HG03354 (cell line): ENCODE results near the gene NAT10.
"Not testable (repeated sequence)": the region's sequence is repeated elsewhere in the genome, so short reads cannot be mapped to it uniquely, and the experiment has no call there.

ENCODE experiments used
- ATAC-seq: cut with Tn5 transposase; IDR thresholded peaks from one replicate; pipeline ENCODE4 v1.9.1; 2021; ENCODE audit warnings: mild to moderate bottlenecking; ENCODE audit not compliant: unreplicated experiment, poor library complexity, severe bottlenecking

The NAT10 gene

DNA sequence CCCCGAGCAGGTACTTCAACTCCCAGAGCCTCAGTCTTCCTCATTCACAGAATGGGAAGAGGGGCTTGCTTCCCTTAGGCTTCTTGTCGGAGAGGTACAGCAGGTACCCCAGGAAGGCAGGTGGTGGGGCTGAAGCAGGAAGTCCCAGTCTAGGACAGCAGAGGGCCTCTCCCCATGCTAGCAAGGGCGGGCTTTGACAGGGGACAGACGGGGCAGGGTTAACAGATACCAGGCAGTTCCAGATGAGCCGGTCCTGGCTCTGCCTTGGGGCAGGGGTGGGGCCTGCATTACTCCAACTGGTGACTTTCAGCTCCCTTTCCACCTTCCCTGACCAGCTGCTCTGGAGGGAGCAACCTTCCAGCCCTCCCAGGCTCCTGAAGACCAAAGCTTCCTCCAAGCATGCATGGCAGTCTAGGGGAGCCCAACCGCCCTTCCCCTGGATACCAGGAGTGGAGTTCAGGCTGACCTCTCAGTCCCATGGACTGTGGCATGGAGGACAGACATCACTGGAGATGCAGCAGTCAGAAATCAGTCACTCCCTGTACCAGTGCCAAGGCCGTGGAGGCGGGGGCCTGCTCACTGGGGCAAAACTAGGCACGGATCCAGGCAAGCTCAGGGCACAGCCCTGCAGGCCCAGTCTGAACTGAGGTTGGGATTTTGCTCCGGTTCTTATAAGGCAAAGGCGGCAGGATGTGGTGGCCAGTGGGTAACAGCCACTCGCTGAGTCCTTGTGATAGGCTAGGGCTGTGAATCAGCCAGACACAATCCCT is 60.5 kb downstream of the NAT10 start:
- ATAC-seq, result no peak

DNA sequence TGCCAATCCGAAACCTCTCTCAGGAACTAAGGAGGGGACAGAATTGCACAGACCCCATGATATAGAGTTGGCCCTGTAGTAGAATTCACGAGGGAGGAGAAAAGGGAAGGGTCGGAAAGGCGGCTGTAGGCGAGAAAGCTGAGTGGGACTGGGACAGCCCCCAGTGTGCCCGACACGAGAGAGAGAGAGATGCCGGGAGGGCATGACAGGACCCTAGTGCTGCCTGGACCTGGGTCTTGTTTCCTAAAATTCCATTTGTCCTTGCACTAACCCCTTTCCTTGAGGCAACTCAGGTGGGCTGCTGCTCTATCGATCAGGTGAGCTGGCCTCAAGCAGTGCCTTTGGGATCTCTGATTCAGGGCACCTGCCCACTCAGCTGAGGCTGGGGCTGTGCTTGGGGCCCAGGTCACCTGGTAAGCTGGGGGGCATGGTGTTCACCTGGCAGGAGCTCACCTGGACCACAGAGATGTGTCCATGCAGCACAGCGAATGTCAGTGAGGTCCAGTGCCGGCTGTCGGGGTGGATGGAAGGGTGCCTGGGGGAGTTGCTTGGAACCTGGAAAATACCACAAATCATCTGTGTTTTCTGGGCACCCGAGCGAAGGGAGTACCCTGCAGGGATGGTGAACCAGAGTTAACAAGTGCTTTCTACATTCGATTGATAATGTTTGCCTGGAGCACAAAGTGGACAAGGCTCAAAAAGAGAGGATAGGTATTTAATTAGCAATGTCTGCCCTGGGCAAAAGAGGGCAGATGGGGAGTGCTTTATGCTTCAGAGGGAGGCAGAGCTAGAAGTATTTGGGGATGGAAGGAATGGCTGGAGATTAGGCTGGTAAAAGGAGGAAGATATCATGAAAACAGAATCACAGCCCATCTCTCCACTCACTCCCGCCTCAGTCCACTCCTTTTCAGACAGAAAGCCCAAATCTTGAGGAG is 61.6 kb downstream of the NAT10 start:
- ATAC-seq, result no peak

GRCh38 chr11:34167961-34168360 is 62.5 kb downstream of the NAT10 start:
- ATAC-seq, result no peak

DNA sequence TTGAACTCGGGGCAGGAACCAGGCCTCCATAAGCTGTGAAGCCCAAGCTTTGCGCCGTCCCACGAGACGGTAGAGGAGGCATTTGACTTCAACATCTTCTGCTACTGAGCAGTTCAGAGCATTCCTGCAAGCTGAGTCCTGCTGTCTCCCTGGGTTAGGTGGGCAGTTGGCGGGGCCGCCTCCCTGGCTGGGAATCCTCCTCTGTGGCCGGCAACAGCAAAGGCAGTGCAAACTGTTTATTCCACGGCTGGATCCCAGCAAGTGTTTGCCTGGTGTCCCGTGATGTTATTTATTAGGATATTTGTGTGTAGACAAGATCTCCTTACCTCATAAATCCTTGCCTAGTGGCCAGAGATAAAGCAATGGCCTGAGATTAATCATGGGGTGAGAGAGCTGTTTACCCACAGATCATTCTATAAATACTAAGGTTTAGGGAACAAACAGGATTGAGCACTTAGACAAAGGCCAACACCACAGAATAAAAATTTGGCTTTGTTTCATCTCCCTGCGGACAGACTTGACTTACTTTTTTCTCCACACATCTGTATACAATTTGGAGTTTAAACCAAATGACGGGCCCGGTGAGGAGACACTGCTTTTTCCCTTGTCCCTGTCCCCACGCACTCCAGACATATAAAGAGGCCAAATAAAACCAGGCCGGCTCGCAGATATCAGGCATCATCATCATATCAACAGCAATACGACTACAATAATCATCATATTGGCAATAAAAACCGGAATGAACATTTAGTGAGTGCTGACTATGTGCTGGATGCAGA is 63.4 kb downstream of the NAT10 start:
- ATAC-seq, result no peak

GRCh38 chr11:34169686-34170085 is 64.3 kb downstream of the NAT10 start:
- no peak for ATAC-seq

DNA sequence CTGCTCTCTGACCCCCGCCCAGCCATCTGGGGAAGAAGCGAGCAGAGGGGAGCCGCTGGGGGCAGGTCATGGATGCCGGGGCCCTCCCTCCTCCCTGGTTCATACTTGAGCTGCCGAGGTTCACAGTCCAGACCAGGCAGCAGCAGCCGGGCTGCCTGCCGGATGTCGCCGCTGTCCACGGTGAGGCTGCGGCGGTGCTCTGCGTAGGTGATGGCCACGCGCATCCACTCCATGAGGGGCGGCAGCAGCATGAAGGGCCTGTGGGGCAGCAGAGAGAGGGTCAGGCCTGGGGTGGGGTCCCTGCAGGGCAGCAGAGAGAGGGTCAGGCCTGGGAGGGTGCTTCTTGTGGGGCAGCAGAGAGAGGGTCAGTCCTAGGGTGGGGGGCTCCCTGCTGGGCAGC is 67.6 kb downstream of the NAT10 start:
- ATAC-seq, result no peak

DNA sequence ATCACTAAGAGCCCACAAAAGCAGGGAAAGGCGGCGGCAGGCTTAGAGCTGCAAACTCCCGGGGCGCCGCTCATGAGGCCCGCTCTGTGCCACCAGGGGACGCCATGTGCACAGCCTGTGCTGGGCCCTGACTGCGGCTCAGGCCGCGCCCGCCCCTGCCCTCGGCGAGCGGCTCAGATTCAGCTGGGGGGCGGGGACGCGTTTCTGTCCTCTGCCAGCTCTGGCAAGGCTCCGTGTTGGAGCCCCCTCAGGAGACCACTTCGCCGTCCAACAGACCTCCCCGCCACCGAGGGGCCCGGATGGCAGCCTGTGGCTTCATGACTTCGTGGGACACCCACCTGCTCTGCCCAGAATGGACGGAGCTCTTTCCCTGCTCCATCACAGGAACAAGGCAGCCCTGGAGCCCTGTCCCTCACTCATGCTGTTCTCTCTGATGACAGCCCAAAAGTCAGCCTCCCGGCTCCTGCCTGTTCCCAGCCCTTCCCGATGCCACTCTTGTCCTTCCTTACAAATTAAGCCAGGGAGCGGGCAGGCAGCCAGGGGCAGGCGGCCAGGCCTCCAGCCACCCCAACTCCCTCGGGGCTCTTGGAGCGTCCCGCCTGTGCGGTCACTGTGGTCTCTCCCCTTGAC is 69.1 kb downstream of the NAT10 start:
- ATAC-seq, result peak; percentile 87

- ATAC-seq, result no peak
These were observed 70.0 kb downstream of the NAT10 start for GRCh38 chr11:34175284-34176019.

GRCh38 chr11:34176751-34177209 is 71.4 kb downstream of the NAT10 start:
- no peak for ATAC-seq

GRCh38 chr11:34178209-34178821 is 72.9 kb downstream of the NAT10 start:
- ATAC-seq, result no peak

DNA sequence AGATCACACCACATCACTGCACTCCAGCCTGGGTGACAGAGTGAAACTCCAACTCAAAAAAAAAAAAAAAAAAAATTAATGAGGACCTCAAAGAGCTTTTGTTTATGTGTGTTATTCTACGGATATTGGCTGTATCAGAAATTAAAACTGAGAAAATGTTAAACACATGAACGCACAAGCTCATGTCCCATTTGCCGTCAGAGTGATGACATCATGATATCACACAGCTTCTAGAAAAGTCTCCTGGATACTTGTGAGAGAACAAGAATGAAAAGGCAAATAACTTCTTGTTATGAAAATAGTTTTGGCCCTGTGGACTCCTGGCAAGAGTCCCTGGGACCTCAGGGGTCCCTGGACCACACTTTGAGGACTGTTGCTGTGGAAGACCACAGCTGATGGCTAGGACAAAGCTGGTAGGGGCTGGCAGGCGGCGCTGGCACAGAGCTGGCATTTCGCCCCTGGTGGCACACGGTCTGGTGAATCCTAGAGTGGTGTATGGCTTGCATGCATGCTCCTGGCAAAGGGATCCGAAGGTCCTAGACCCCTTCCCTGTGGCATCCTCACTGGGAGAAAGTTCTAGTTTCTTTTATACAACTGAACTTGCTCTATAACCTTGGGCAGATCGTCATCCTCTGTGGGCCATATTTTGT is 73.7 kb downstream of the NAT10 start:
- ATAC-seq, result no peak

DNA sequence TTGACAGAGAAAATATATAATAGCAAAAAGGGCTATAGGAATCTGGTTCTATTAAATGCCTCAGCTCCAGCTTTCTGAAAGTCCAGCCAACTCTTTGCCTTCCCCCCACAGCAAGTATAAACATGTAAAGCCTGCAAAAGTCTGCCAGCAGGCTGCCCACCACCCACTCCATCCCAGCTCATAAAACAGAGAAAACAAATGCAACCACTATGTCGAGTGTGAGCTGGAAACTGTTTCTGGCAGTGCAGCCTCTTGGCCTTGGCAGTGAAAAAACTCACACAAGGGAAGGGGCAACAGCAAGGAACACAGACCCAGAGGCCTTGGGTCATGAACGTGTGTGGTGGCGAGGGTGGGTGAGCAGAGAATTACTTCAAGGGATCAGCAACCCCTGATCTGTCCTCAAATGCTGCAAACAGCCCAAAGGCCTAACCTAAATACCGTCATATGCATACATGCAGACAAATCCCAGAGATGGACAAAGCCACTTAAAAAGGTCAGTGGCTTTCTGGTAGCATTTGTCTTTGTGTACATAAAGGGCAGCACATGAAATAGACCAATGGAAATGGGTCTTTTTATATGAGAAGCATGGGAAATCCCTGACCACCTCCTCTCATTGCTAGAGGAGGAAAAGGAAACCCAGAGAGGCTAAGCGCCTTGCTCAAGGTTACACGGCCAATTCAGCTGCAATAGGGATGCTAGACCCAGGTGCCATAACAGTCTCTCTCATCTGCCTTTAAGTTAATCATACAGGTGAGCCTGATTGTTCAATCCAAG is 74.8 kb downstream of the NAT10 start:
- ATAC-seq, result no peak

DNA sequence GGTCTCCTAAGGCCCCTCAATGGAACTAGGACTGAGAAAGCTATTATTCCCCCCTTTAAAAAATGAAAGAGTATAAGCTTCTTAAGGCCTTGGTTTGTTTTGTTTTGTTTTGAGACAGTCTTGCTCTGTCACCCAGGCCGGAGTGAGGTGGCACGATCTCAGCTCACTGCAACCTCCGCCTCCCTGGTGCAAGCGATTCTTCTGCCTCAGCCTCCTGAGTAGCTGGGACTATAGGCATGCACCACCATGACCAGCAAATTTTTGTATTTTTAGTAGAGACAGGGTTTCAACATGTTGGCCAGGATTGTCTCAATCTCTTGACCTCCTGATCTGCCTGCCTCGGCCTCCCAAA is 75.4 kb downstream of the NAT10 start:
- not testable (repeated sequence) for ATAC-seq

- no peak for ATAC-seq
These were observed 75.8 kb downstream of the NAT10 start for GRCh38 chr11:34181251-34181650.

- no peak for ATAC-seq
These were observed 76.5 kb downstream of the NAT10 start for GRCh38 chr11:34181856-34182405.

DNA sequence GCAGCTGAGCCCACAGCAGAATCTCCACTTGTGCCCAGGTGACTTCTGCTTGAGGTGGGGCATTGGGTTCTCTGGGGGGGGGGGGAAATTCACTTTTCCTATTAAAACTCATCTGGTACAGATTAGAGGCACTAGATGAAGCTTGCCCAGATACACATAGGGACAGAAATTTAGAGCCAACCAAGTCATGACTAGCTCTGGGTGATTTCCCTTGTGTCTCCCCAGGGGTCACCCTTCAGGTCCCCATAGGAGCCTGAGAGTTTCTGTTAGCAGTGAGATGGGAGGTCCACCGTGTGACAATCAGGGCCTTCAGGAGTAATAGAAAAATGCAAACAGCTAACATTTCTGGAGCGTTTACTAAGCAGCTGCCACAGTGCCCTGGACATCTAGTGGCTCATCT is 77.0 kb downstream of the NAT10 start:
- no peak for ATAC-seq
